GM23338 (cell line): ENCODE measurements around the gene ACSM4. TPM values are rescaled to one million over a fixed set of nuclear protein-coding genes. Genes with fewer than 3 reads are reported as not detected.

Experiments used
- EZH2 ChIP-seq: fragments of 200-600 bp; sonication (generic); IDR thresholded peaks from one replicate; pipeline ENCODE4 v1.8.0; 2017; ENCODE audit warnings: antibody characterized with exemption, mild to moderate bottlenecking, low read depth; ENCODE audit not compliant: unreplicated experiment
- EZH2phosphoT487 ChIP-seq: fragments of 200-600 bp; sonication (generic); IDR thresholded peaks from one replicate; pipeline ENCODE4 v1.8.1; 2018; ENCODE audit warnings: antibody characterized with exemption; ENCODE audit not compliant: unreplicated experiment
- JUNB ChIP-seq: IDR thresholded peaks from one replicate; pipeline ENCODE4 v1.6.1; 2016; ENCODE audit warnings: antibody characterized with exemption; ENCODE audit not compliant: unreplicated experiment
- NANOG ChIP-seq: IDR thresholded peaks from 2 replicates; pipeline ENCODE4 v1.6.1; 2016; ENCODE audit warnings: antibody characterized with exemption, borderline replicate concordance
- REST ChIP-seq: IDR thresholded peaks from one replicate; pipeline ENCODE4 v1.6.1; 2018; ENCODE audit warnings: antibody characterized with exemption; ENCODE audit not compliant: unreplicated experiment
- STAT1 ChIP-seq: IDR thresholded peaks from one replicate; pipeline ENCODE4 v1.6.1; 2016; ENCODE audit warnings: antibody characterized with exemption; ENCODE audit not compliant: unreplicated experiment
- ZNF114 ChIP-seq: fragments of 250-450 bp; sonication (Bioruptor Pico); IDR thresholded peaks from 2 replicates; pipeline ENCODE4 v1.5.0; 2020; ENCODE audit warnings: mild to moderate bottlenecking, moderate library complexity
- ZNF331 ChIP-seq: fragments of 250-450 bp; sonication (Bioruptor Pico); IDR thresholded peaks from 2 replicates; pipeline ENCODE4 v1.5.0; 2020; ENCODE audit warnings: low read depth, mild to moderate bottlenecking, moderate library complexity
- polyA plus RNA-seq: library from polyadenylated mRNA; unstranded; fragments of >200 nt; fragmentation: Nextera tagmentation; extraction: Ambion mirVana; gene quantifications from 2 replicates; pipeline ENCODE4 v1.2.1, GENCODE V29; 2016
- total RNA-seq: library from RNA; depleted of rRNA; stranded (reverse); fragments of >200 nt; shearing (Covaris generic); gene quantifications from 2 replicates; pipeline ENCODE4 v1.2.3, GENCODE V29; 2014
- TF ChIP-seq, protein P1 (sequence below): fragments of 250-450 bp; sonication (Bioruptor Pico); IDR thresholded peaks from 2 replicates; pipeline ENCODE4 v1.5.0; 2020; ENCODE audit warnings: mild to moderate bottlenecking, moderate library complexity
- TF ChIP-seq, protein P2 (sequence below), 2 experiments: fragments of 200-600 bp in 1 of 2; sonication (generic) in 1 of 2; conservative IDR thresholded peaks; 2 replicates each; pipeline versions ENCODE4 v1.5.1 to v1.6.1; 2016 to 2017; ENCODE audit warnings: antibody characterized with exemption in 2 of 2, low read depth in 2 of 2, mild to moderate bottlenecking in 2 of 2, moderate library complexity in 1 of 2
- TF ChIP-seq, protein P3 (sequence below): IDR thresholded peaks from 2 replicates; pipeline ENCODE4 v1.6.1; 2016; ENCODE audit warnings: antibody characterized with exemption

The ACSM4 gene
- total and polyA plus RNA-seq, 2 experiments from 2014 or later = not detected

GRCh38 chr12:7376196-7376595 is 72.3 kb downstream of the ACSM4 start (continued):
- TF ChIP-seq, protein P1, sequence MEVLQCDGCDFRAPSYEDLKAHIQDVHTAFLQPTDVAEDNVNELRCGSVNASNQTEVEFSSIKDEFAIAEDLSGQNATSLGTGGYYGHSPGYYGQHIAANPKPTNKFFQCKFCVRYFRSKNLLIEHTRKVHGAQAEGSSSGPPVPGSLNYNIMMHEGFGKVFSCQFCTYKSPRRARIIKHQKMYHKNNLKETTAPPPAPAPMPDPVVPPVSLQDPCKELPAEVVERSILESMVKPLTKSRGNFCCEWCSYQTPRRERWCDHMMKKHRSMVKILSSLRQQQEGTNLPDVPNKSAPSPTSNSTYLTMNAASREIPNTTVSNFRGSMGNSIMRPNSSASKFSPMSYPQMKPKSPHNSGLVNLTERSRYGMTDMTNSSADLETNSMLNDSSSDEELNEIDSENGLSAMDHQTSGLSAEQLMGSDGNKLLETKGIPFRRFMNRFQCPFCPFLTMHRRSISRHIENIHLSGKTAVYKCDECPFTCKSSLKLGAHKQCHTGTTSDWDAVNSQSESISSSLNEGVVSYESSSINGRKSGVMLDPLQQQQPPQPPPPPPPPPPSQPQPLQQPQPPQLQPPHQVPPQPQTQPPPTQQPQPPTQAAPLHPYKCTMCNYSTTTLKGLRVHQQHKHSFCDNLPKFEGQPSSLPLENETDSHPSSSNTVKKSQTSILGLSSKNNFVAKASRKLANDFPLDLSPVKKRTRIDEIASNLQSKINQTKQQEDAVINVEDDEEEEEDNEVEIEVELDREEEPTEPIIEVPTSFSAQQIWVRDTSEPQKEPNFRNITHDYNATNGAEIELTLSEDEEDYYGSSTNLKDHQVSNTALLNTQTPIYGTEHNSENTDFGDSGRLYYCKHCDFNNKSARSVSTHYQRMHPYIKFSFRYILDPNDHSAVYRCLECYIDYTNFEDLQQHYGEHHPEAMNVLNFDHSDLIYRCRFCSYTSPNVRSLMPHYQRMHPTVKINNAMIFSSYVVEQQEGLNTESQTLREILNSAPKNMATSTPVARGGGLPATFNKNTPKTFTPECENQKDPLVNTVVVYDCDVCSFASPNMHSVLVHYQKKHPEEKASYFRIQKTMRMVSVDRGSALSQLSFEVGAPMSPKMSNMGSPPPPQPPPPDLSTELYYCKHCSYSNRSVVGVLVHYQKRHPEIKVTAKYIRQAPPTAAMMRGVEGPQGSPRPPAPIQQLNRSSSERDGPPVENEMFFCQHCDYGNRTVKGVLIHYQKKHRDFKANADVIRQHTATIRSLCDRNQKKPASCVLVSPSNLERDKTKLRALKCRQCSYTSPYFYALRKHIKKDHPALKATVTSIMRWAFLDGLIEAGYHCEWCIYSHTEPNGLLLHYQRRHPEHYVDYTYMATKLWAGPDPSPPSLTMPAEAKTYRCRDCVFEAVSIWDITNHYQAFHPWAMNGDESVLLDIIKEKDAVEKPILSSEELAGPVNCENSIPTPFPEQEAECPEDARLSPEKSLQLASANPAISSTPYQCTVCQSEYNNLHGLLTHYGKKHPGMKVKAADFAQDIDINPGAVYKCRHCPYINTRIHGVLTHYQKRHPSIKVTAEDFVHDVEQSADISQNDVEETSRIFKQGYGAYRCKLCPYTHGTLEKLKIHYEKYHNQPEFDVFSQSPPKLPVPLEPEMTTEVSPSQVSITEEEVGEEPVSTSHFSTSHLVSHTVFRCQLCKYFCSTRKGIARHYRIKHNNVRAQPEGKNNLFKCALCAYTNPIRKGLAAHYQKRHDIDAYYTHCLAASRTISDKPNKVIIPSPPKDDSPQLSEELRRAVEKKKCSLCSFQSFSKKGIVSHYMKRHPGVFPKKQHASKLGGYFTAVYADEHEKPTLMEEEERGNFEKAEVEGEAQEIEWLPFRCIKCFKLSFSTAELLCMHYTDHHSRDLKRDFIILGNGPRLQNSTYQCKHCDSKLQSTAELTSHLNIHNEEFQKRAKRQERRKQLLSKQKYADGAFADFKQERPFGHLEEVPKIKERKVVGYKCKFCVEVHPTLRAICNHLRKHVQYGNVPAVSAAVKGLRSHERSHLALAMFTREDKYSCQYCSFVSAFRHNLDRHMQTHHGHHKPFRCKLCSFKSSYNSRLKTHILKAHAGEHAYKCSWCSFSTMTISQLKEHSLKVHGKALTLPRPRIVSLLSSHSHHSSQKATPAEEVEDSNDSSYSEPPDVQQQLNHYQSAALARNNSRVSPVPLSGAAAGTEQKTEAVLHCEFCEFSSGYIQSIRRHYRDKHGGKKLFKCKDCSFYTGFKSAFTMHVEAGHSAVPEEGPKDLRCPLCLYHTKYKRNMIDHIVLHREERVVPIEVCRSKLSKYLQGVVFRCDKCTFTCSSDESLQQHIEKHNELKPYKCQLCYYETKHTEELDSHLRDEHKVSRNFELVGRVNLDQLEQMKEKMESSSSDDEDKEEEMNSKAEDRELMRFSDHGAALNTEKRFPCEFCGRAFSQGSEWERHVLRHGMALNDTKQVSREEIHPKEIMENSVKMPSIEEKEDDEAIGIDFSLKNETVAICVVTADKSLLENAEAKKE (CRISPR knock-in tag) = no peak
- TF ChIP-seq ZNF114 (CRISPR knock-in tag) (no peak), JUNB (no peak), REST (no peak), STAT1 (no peak), EZH2 (no peak), ZNF331 (CRISPR knock-in tag) (no peak), EZH2phosphoT487 (no peak), NANOG (no peak)
- TF ChIP-seq, protein P2, sequence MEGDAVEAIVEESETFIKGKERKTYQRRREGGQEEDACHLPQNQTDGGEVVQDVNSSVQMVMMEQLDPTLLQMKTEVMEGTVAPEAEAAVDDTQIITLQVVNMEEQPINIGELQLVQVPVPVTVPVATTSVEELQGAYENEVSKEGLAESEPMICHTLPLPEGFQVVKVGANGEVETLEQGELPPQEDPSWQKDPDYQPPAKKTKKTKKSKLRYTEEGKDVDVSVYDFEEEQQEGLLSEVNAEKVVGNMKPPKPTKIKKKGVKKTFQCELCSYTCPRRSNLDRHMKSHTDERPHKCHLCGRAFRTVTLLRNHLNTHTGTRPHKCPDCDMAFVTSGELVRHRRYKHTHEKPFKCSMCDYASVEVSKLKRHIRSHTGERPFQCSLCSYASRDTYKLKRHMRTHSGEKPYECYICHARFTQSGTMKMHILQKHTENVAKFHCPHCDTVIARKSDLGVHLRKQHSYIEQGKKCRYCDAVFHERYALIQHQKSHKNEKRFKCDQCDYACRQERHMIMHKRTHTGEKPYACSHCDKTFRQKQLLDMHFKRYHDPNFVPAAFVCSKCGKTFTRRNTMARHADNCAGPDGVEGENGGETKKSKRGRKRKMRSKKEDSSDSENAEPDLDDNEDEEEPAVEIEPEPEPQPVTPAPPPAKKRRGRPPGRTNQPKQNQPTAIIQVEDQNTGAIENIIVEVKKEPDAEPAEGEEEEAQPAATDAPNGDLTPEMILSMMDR (conservative IDR thresholded peaks at IDR 0.05; ENCODE audit: low read depth in 2 of 2) = no peak
- TF ChIP-seq, protein P3, sequence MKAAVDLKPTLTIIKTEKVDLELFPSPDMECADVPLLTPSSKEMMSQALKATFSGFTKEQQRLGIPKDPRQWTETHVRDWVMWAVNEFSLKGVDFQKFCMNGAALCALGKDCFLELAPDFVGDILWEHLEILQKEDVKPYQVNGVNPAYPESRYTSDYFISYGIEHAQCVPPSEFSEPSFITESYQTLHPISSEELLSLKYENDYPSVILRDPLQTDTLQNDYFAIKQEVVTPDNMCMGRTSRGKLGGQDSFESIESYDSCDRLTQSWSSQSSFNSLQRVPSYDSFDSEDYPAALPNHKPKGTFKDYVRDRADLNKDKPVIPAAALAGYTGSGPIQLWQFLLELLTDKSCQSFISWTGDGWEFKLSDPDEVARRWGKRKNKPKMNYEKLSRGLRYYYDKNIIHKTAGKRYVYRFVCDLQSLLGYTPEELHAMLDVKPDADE = no peak
